SH-SY5Y (cell line): ENCODE results near the gene RABGAP1L.

Experiments
- GATA2 ChIP-seq: IDR thresholded peaks from 2 replicates; pipeline ENCODE4 v1.6.1; 2011; ENCODE audit warnings: mild to moderate bottlenecking, low read depth, low read length
- GATA3 ChIP-seq: IDR thresholded peaks from 2 replicates; pipeline ENCODE4 v1.6.1; 2011; ENCODE audit warnings: low read depth, mild to moderate bottlenecking, low read length, moderate library complexity

- TF ChIP-seq GATA2 = no peak
- TF ChIP-seq GATA3 = no peak
Measured at GRCh38 chr1:174230399-174230798, 71.1 kb downstream of the RABGAP1L start.
